ENCODE measurements around the gene TMEM205.
"Not testable (repeated sequence)": the region's sequence is repeated elsewhere in the genome, so short reads cannot be mapped to it uniquely, and the experiment has no call there.

DNA sequence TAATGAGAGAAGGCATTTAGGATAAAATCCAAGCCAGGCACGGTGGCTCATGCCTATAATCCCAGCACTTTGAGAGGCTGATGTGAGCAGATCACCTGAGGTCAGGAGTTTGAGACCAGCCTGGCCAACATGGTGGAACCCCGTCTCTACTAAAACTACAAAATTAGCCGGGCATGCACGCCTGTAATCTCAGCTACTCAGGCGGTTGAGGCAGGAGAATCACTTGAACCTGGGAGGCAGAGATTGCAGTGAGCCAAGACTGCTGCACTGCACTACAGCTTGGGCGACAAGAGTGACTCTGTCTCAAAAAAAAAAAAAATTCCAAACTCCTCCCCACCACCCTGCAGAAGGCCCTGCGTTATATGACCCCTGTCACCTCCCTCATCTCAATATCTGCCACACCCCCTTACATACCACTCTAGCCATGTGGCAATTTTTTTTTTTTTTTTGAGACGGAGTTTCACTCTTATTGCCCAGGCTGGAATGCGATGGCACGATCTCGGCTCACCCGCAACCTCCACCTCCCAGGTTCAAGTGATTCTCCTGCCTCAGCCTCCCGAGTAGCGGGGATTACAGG is 33.3 kb upstream of the TMEM205 start:
- not testable (repeated sequence) for TF ChIP-seq EZH2 (IDR thresholded peaks at IDR 0.05; ENCODE audit: borderline replicate concordance, low read depth, low read length, severe bottlenecking); CTCF (IDR thresholded peaks at IDR 0.05; ENCODE audit: borderline replicate concordance, extremely low read depth, low read length, poor library complexity, severe bottlenecking)
